SJCRH30 (cell line): ENCODE results near the gene MRPL27. TPM values are rescaled to one million over a fixed set of nuclear protein-coding genes. Genes with fewer than 3 reads are reported as not detected.
A peak's percentile ranks its signal among the peaks of the same experiment; 100 is the strongest.

Experiments
- DNase-seq, 2 experiments: peaks; one replicate each; pipeline ENCODE4 v3.0.0-alpha.2; 2015 to 2020
- H3K27ac ChIP-seq: fragments of 250-450 bp; sonication (Bioruptor Pico); 2 replicates; pipeline ENCODE4 v1.5.1; 2020; ENCODE audit warnings: mild to moderate bottlenecking, moderate library complexity
- H3K27me3 ChIP-seq: fragments of 250-450 bp; sonication (Bioruptor Pico); 2 replicates; pipeline ENCODE4 v1.5.1; 2020; ENCODE audit warnings: mild to moderate bottlenecking, moderate library complexity
- H3K36me3 ChIP-seq: fragments of 250-450 bp; sonication (Bioruptor Pico); 2 replicates; pipeline ENCODE4 v1.5.1; 2020; ENCODE audit warnings: mild to moderate bottlenecking, moderate library complexity
- H3K4me1 ChIP-seq: fragments of 250-450 bp; sonication (Bioruptor Pico); 2 replicates; pipeline ENCODE4 v1.5.1; 2020; ENCODE audit warnings: mild to moderate bottlenecking, moderate library complexity
- H3K4me3 ChIP-seq: fragments of 250-450 bp; sonication (Bioruptor Pico); 2 replicates; pipeline ENCODE4 v1.5.1; 2020; ENCODE audit warnings: mild to moderate bottlenecking, moderate library complexity
- H3K9me3 ChIP-seq: fragments of 250-450 bp; sonication (Bioruptor Pico); replicated peaks from 2 replicates; pipeline ENCODE4 v1.5.1; 2020; ENCODE audit warnings: mild to moderate bottlenecking, moderate library complexity
- total RNA-seq: library from RNA; depleted of rRNA; stranded (reverse); fragments of >200 nt; shearing (Covaris generic); gene quantifications from 2 replicates; pipeline ENCODE4 v1.2.3, GENCODE V29; 2014

Gene MRPL27
- total RNA-seq, 1 experiment from 2014 or later = 43.8 TPM

- H3K9me3 ChIP-seq = no peaks in the 10 kb centered on the region
- H3K36me3 ChIP-seq = no peaks in the 10 kb centered on the region
- DNase-seq = no peak
- H3K27ac ChIP-seq = no peak overlapping the region
- no peaks in the 10 kb centered on the region for H3K4me1 ChIP-seq
- no peaks in the 10 kb centered on the region for H3K27me3 ChIP-seq
- H3K4me3 ChIP-seq = no peak overlapping the region
These were observed 41.7 kb downstream of the MRPL27 start for GRCh38 chr17:50331085-50331791.

GRCh38 chr17:50330151-50330775 is 42.7 kb downstream of the MRPL27 start:
- peak in 1 of 2 experiments; percentile 28 for DNase-seq
- no peak overlapping the region for H3K27ac ChIP-seq
- no peaks in the 10 kb centered on the region for H3K9me3 ChIP-seq
- H3K36me3 ChIP-seq = no peaks in the 10 kb centered on the region
- H3K4me3 ChIP-seq = no peak overlapping the region
- H3K4me1 ChIP-seq = no peaks in the 10 kb centered on the region; the same call in 1 of the 2 replicates
- H3K27me3 ChIP-seq = no peaks in the 10 kb centered on the region

- Histone ChIP-seq H3K4me1 (no peaks in the 10 kb centered on the region; the same call in 1 of the 2 replicates), H3K27ac (no peak overlapping the region), H3K9me3 (no peaks in the 10 kb centered on the region), H3K4me3 (no peak overlapping the region), H3K27me3 (no peaks in the 10 kb centered on the region), H3K36me3 (no peaks in the 10 kb centered on the region)
- no peak for DNase-seq
These were observed 43.3 kb downstream of the MRPL27 start for GRCh38 chr17:50329716-50330115.

GRCh38 chr17:50328363-50329325 is 44.3 kb downstream of the MRPL27 start:
- no peaks in the 10 kb centered on the region for H3K27me3 ChIP-seq
- H3K27ac ChIP-seq = no peak overlapping the region
- H3K36me3 ChIP-seq = no peaks in the 10 kb centered on the region
- H3K4me3 ChIP-seq = no peak overlapping the region
- H3K9me3 ChIP-seq = no peaks in the 10 kb centered on the region
- no peaks in the 10 kb centered on the region; the same call in 1 of the 2 replicates for H3K4me1 ChIP-seq
- peak in 1 of 2 experiments; percentile 34 for DNase-seq

GRCh38 chr17:50326831-50327364 is 46.1 kb downstream of the MRPL27 start:
- no peaks in the 10 kb centered on the region for H3K9me3 ChIP-seq
- no peak overlapping the region for H3K27ac ChIP-seq
- H3K4me3 ChIP-seq = no peak overlapping the region

GRCh38 chr17:50325906-50326305 is 47.1 kb downstream of the MRPL27 start:
- Histone ChIP-seq H3K27ac (no peak overlapping the region), H3K9me3 (no peaks in the 10 kb centered on the region), H3K4me1 (no peaks in the 10 kb centered on the region; the same call in 1 of the 2 replicates), H3K27me3 (no peaks in the 10 kb centered on the region), H3K36me3 (no peaks in the 10 kb centered on the region), H3K4me3 (no peak overlapping the region)
- no peak for DNase-seq

More at GRCh38 chr17:50326831-50327364, 46.1 kb downstream of the MRPL27 start:
- DNase-seq = no peak
- H3K4me1 ChIP-seq = no peaks in the 10 kb centered on the region; the same call in 1 of the 2 replicates
- H3K27me3 ChIP-seq = no peaks in the 10 kb centered on the region
- no peaks in the 10 kb centered on the region for H3K36me3 ChIP-seq

- DNase-seq = no peak
- no peak overlapping the region for H3K27ac ChIP-seq
- no peaks in the 10 kb centered on the region for H3K27me3 ChIP-seq
- peaks cover 11% of the 10 kb centered on the region for H3K4me1 ChIP-seq
- no peak overlapping the region for H3K4me3 ChIP-seq
- H3K9me3 ChIP-seq = no peaks in the 10 kb centered on the region
- no peaks in the 10 kb centered on the region for H3K36me3 ChIP-seq
These were observed 49.9 kb downstream of the MRPL27 start for GRCh38 chr17:50323060-50323459.

GRCh38 chr17:50322271-50322670 is 50.7 kb downstream of the MRPL27 start:
- no peak for DNase-seq
- H3K27me3 ChIP-seq = no peaks in the 10 kb centered on the region
- peaks cover 11% of the 10 kb centered on the region for H3K4me1 ChIP-seq
- no peak overlapping the region for H3K27ac ChIP-seq
- H3K36me3 ChIP-seq = no peaks in the 10 kb centered on the region
- no peaks in the 10 kb centered on the region for H3K9me3 ChIP-seq
- no peak overlapping the region for H3K4me3 ChIP-seq

- Histone ChIP-seq H3K27me3 (0 out of 2 replicates have a peak, but pooled peaks cover 5% of the 10 kb centered on the region), H3K36me3 (no peaks in the 10 kb centered on the region), H3K9me3 (no peaks in the 10 kb centered on the region), H3K4me1 (peaks cover 11% of the 10 kb centered on the region), H3K4me3 (peak overlapping the region; percentile 29), H3K27ac (peak overlapping the region; percentile 58)
- DNase-seq = peak; percentile 43 to 47
These were observed 53.5 kb downstream of the MRPL27 start for GRCh38 chr17:50319306-50320004.

GRCh38 chr17:50318501-50319285 is 54.3 kb downstream of the MRPL27 start:
- DNase-seq = peak in 1 of 2 experiments; percentile 44
- Histone ChIP-seq H3K36me3 (no peaks in the 10 kb centered on the region), H3K27me3 (0 out of 2 replicates have a peak, but pooled peaks cover 5% of the 10 kb centered on the region), H3K4me1 (peaks cover 11% of the 10 kb centered on the region), H3K27ac (peak overlapping the region; percentile 58), H3K4me3 (peak overlapping the region; percentile 29), H3K9me3 (no peaks in the 10 kb centered on the region)
